ENCODE measurements around the gene MICA.
"Not testable (repeated sequence)": the region's sequence is repeated elsewhere in the genome, so short reads cannot be mapped to it uniquely, and the experiment has no call there.

MICA gene

GRCh38 chr6:31403283-31404060 is at the start of gene MICA:
MICA (plus strand) TSS chr6:31403595; CDS start chr6:31403633, 38 bp downstream.
- DNase-seq (ENCODE audit: low read depth in 2 of 2), result peak; percentile 57 to 66

- no peak for DNase-seq (ENCODE audit: low read depth in 2 of 2)
These were observed 49.1 kb upstream of the MICA start for GRCh38 chr6:31354158-31354863.

- DNase-seq (ENCODE audit: low read depth in 2 of 2), result no peak
These were observed 48.4 kb upstream of the MICA start for GRCh38 chr6:31354864-31355582.

GRCh38 chr6:31355583-31355948 is 47.8 kb upstream of the MICA start:
- no peak for DNase-seq (ENCODE audit: low read depth in 2 of 2)

- no peak for DNase-seq (ENCODE audit: low read depth in 2 of 2)
These were observed 47.0 kb upstream of the MICA start for GRCh38 chr6:31356216-31356945.

- peak; percentile 49 to 58 for DNase-seq (ENCODE audit: low read depth in 2 of 2)
These were observed 46.4 kb upstream of the MICA start, which contains the start of gene HLA-B for GRCh38 chr6:31356946-31357466. HLA-B (minus strand) TSS chr6:31357179; CDS start chr6:31357158, 21 bp downstream.

- no peak for DNase-seq (ENCODE audit: low read depth in 2 of 2)
These were observed 45.5 kb upstream of the MICA start for GRCh38 chr6:31357886-31358285.

- DNase-seq (ENCODE audit: low read depth in 2 of 2), result no peak
These were observed 45.1 kb upstream of the MICA start for GRCh38 chr6:31358302-31358701.

GRCh38 chr6:31359581-31359980 is 43.8 kb upstream of the MICA start:
- DNase-seq (ENCODE audit: low read depth in 2 of 2), result no peak

- no peak for DNase-seq (ENCODE audit: low read depth in 2 of 2)
These were observed 40.6 kb upstream of the MICA start for GRCh38 chr6:31362751-31363150.

- no peak for DNase-seq (ENCODE audit: low read depth in 2 of 2)
These were observed 39.6 kb upstream of the MICA start for GRCh38 chr6:31363811-31364210.

GRCh38 chr6:31365864-31366263 is 37.5 kb upstream of the MICA start:
- DNase-seq (ENCODE audit: low read depth in 2 of 2), result no peak

GRCh38 chr6:31366693-31367470 is 36.5 kb upstream of the MICA start:
- peak; percentile 68 to 76 for DNase-seq (ENCODE audit: low read depth in 2 of 2)

GRCh38 chr6:31368461-31368860 is 34.9 kb upstream of the MICA start:
- DNase-seq (ENCODE audit: low read depth in 2 of 2), result no peak

- not testable (repeated sequence) for DNase-seq (ENCODE audit: low read depth in 2 of 2)
These were observed 29.3 kb upstream of the MICA start for GRCh38 chr6:31374118-31374517.

GRCh38 chr6:31375699-31376098 is 27.7 kb upstream of the MICA start:
- DNase-seq (ENCODE audit: low read depth in 2 of 2), result no peak

- DNase-seq (ENCODE audit: low read depth in 2 of 2), result no peak
These were observed 26.4 kb upstream of the MICA start for GRCh38 chr6:31377029-31377428.

GRCh38 chr6:31378062-31378720 is 25.2 kb upstream of the MICA start:
- DNase-seq (ENCODE audit: low read depth in 2 of 2), result no peak

GRCh38 chr6:31378721-31379103 is 24.7 kb upstream of the MICA start:
- no peak for DNase-seq (ENCODE audit: low read depth in 2 of 2)

GRCh38 chr6:31379850-31380249 is 23.5 kb upstream of the MICA start:
- no peak for DNase-seq (ENCODE audit: low read depth in 2 of 2)
